HG03095 (cell line): ENCODE data around the gene CYTH1.

Experiments used
- ATAC-seq: cut with Tn5 transposase; IDR thresholded peaks from one replicate; pipeline ENCODE4 v1.9.1; 2021; ENCODE audit warnings: moderate library complexity; ENCODE audit not compliant: unreplicated experiment

Gene CYTH1

GRCh38 chr17:78738698-78739097 is 43.4 kb downstream of the CYTH1 start:
- no peak for ATAC-seq

- ATAC-seq: no peak
These were observed 43.8 kb downstream of the CYTH1 start for GRCh38 chr17:78738278-78738677.

- ATAC-seq: no peak
These were observed 44.7 kb downstream of the CYTH1 start for GRCh38 chr17:78737332-78737731.

GRCh38 chr17:78736526-78737079 is 45.5 kb downstream of the CYTH1 start:
- ATAC-seq: peak; percentile 35

- no peak for ATAC-seq
These were observed 46.1 kb downstream of the CYTH1 start for GRCh38 chr17:78735832-78736525.

- no peak for ATAC-seq
These were observed 47.1 kb downstream of the CYTH1 start for GRCh38 chr17:78734793-78735641.

GRCh38 chr17:78732354-78732753 is 49.7 kb downstream of the CYTH1 start:
- ATAC-seq: no peak

- ATAC-seq: no peak
These were observed 50.2 kb downstream of the CYTH1 start for GRCh38 chr17:78731904-78732303.

GRCh38 chr17:78729641-78730040 is 52.4 kb downstream of the CYTH1 start:
- ATAC-seq: no peak

- no peak for ATAC-seq
These were observed 53.6 kb downstream of the CYTH1 start for GRCh38 chr17:78728495-78728894.

- no peak for ATAC-seq
These were observed 54.4 kb downstream of the CYTH1 start for GRCh38 chr17:78727476-78728229.

GRCh38 chr17:78727057-78727456 is 55.0 kb downstream of the CYTH1 start:
- no peak for ATAC-seq

- no peak for ATAC-seq
These were observed 55.6 kb downstream of the CYTH1 start for GRCh38 chr17:78726513-78726912.

GRCh38 chr17:78725448-78726021 is 56.5 kb downstream of the CYTH1 start:
- ATAC-seq: no peak

GRCh38 chr17:78724999-78725398 is 57.1 kb downstream of the CYTH1 start:
- ATAC-seq: no peak

GRCh38 chr17:78724544-78724943 is 57.5 kb downstream of the CYTH1 start:
- no peak for ATAC-seq

GRCh38 chr17:78723957-78724356 is 58.1 kb downstream of the CYTH1 start:
- ATAC-seq: no peak

GRCh38 chr17:78723001-78723796 is 58.9 kb downstream of the CYTH1 start:
- no peak for ATAC-seq

- ATAC-seq: no peak
These were observed 59.8 kb downstream of the CYTH1 start for GRCh38 chr17:78722246-78722761.
